Right kidney (tissue), 9 donors: ENCODE results near the gene ALDH8A1.

Experiments used
- DNase-seq: peaks from one replicate; pipeline ENCODE4 v3.0.0-alpha.2; 2016
- long read RNA-seq, 8 donors: transcript quantifications; one replicate each; lab custom pipeline, GENCODE V29; 2026

The ALDH8A1 gene, protein sequence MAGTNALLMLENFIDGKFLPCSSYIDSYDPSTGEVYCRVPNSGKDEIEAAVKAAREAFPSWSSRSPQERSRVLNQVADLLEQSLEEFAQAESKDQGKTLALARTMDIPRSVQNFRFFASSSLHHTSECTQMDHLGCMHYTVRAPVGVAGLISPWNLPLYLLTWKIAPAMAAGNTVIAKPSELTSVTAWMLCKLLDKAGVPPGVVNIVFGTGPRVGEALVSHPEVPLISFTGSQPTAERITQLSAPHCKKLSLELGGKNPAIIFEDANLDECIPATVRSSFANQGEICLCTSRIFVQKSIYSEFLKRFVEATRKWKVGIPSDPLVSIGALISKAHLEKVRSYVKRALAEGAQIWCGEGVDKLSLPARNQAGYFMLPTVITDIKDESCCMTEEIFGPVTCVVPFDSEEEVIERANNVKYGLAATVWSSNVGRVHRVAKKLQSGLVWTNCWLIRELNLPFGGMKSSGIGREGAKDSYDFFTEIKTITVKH
- long read RNA-seq, donor 1, transcript ALDH8A1-201 (7 exons, 2,558 nt): major isoform, 5 of 6 reads
- long read RNA-seq, donor 1, partial matches to known transcripts: 0 of 6 reads
- long read RNA-seq, donor 1, other reads (novel, unspliced or antisense): 0 of 6 reads
- long read RNA-seq, donor 2, partial matches to known transcripts: 0 of 2 reads
- long read RNA-seq, donor 2, other reads (novel, unspliced or antisense): 0 of 2 reads
- long read RNA-seq, donor 3, transcript ALDH8A1-201 (7 exons, 2,558 nt): major isoform, 6 of 6 reads
- long read RNA-seq, donor 3, partial matches to known transcripts: 0 of 6 reads
- long read RNA-seq, donor 3, other reads (novel, unspliced or antisense): 0 of 6 reads
- long read RNA-seq, donor 4, partial matches to known transcripts: 0 of 3 reads
- long read RNA-seq, donor 4, other reads (novel, unspliced or antisense): 0 of 3 reads
- long read RNA-seq, donor 5, transcript ALDH8A1-201 (7 exons, 2,558 nt): major isoform, 10 of 11 reads
- long read RNA-seq, donor 5, partial matches to known transcripts: 0 of 11 reads
- long read RNA-seq, donor 5, other reads (novel, unspliced or antisense): 0 of 11 reads
- long read RNA-seq, donor 6, transcript ALDH8A1-201 (7 exons, 2,558 nt): major isoform, 6 of 8 reads
- long read RNA-seq, donor 6, partial matches to known transcripts: 0 of 8 reads
- long read RNA-seq, donor 6, other reads (novel, unspliced or antisense): 0 of 8 reads
- long read RNA-seq, donor 7, partial matches to known transcripts: 0 of 2 reads
- long read RNA-seq, donor 7, other reads (novel, unspliced or antisense): 0 of 2 reads
- long read RNA-seq, donor 8, transcript ALDH8A1-201 (7 exons, 2,558 nt): major isoform, 7 of 10 reads
- long read RNA-seq, donor 8, partial matches to known transcripts: 0 of 10 reads
- long read RNA-seq, donor 8, other reads (novel, unspliced or antisense): 0 of 10 reads

DNA sequence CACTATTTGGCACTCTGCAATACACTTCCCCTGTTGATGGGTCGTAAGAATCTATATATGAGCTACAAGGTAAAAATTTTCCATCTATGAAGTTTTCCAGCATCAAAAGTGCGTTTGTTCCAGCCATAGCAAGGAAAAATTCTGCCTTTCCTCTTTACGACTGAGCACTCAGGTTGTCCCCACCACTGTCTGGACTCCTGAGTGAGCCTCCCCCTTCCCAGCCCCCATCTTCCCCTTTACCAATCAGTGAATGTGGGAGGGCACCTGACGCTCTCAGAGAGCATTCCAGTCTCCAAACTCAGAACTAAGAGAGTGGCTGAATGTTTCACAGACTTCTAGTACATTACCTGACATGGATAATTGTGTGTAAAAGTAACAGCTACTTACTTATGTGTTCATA is at the start of gene ALDH8A1:
Gene ALDH8A1 (minus strand): TSS at position 175 of the 400 bp plus-strand sequence. CDS start 48 bp downstream, at position 127.
- DNase-seq: no peak

DNA sequence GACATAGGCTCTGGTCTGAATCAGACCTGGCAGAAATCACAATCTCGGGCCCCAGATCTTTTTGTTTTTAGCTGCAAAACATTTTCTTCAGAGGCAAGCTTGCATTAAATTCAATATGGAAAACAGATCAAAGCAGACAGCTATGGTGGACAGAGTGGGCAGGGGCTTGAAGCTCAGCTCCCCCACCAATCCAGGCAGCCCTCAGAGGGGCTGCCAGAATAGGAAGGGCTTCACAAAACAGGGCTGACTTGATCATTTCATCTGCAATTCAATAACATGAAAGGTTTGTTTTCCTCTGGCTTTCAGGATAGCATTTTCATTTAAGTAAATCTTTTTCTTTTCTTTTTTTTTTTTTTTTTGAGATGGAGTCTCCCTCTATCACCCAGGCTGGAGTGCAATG is 49.2 kb upstream of the ALDH8A1 start:
- no peak for DNase-seq

DNA sequence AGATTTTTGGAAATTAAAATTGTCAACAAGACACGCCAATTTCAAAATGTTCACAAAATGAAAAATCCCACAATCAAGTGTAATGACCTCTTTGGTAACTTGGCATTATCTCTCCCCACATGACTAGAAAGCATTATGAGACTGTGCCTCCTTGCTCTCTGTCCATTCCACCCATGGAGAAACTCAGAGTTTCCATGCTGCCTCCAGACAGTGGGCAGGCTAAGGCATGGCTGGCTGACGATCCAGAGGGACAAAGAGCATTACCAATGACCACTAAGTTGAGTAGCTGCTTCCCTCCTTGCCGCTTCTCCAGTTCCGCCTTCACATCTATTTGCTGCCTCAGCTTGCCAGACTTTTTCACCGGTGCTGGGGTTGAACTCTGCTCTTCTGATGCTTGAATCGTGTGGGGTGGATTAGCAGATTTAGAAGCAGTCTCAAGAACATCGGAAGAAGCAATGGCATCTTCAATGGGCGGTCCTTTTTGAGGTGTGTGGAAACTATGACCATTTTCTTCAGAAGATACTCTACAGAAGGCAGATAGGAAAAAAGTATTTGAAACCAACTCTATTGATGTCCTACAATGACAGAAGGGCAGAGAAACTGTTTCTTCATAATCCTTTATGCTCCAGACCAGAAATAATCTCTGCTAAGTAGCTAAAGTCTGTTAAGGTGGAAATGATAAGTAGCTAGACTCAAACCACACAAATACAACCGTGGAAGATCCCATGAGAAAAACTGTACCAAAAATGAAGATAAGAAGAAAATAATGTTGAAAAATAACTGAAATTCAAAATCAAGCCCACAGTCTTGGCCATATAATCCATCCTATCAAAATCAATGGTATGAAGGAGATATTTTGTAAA is 47.5 kb upstream of the ALDH8A1 start:
- DNase-seq: no peak

DNA sequence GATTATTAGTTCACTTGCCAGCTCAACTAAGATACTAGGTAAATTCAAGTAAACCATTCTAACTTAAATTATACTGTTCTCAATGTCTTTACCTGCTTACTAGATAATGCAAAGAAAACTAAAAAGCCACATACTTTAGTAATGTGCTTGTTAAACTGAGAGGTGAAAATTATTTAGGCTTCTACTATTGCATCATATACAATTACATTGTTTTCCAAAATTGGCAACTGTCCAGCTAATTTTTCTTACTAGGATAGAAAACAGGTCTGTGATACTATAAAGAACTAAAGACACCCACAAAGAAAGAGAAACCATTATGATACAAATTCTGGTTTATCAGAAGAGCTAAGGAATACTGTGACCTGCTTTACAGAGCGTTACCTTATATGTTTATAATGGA is 45.6 kb upstream of the ALDH8A1 start:
- no peak for DNase-seq

DNA sequence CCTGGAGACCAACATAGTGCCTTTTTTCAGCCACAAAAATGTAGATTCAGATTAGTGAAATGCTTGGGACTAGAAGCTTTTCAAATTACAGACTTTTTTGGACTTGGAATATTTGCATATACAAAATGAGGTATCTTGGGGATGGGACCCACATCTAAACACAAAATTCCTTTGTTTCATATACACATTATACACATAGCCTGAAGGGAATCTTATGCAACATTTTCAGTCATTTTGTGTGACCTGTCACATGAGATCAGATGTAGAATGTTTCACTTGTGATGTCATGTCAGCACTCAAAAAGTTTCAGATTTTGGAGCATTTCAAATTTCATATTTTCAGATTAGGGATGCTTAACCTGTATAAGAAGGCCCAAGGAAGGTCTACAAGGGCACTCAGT is 44.5 kb upstream of the ALDH8A1 start:
- DNase-seq: no peak

DNA sequence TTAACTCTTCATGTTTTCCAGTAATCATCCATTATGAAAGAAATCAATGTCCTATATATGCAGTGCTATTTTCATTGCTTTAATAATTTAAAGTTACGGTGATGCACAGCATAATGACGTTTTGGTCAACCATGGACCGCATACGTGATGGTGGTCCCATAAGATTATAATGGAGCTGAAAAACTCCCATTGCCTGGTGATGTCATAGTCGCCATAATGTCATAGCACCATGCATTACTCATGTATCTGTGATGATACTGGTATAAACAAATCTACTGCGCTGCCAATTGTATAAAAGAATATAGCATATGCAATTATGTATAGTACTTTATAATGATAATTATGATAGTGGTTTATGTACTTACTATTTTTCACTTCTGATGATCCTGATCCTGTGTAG is 42.3 kb upstream of the ALDH8A1 start:
- DNase-seq: no peak

DNA sequence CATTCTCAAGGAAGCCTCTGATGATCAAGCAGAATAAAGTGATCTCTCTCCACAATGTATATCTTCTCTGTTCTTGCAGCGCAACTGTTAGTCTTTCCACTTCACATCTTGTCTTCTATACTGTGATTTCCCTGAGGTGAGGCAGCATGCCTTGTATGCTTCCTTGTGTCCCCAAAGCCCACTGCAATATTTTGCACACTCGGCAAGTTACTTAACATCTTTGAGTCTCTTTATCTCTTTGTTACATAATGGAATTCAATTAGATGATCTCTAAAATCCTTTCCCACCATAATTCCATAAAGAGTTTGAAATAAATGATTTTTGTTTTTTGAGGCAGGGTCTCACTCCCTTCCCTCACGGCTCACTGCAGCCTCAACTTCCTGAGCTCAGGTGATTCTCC is 40.4 kb upstream of the ALDH8A1 start:
- DNase-seq: no peak

DNA sequence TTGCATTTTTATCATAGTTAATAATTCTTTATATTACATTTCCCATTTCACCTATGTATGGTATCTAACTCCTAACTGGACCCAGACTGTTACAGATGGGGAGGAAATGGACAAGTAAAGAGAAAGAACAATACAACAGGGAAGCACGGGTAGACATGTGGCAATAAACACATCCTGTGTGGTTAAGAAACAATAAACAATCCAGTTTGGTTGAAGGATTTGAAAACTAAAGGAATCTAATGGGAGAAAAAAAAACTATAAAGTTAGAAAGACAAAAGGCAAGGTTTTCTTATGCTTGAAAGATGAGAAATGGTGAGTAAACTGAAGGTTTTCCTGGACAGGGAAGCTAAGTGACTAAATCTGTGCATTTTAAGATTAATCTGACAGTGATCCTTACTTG is 34.9 kb upstream of the ALDH8A1 start:
- no peak for DNase-seq

DNA sequence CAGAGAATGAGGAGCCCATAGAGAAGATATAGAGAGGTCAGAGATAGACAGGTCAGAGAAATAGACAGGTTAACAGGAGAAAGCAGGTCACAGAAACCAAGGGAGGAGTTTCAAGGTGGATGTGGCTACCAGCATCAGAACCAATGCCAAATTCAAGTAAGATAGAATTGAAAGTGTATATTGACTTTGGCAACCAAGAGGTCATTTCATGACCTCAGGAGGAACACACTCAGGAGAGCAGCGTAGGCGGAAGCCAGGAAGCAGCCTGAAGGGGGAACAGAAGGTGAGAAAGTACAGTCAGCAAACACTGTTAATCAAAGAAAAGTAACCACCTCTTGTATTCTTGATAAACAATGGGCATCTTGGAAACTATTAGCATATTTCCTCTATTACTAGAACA is 33.9 kb upstream of the ALDH8A1 start:
- no peak for DNase-seq

DNA sequence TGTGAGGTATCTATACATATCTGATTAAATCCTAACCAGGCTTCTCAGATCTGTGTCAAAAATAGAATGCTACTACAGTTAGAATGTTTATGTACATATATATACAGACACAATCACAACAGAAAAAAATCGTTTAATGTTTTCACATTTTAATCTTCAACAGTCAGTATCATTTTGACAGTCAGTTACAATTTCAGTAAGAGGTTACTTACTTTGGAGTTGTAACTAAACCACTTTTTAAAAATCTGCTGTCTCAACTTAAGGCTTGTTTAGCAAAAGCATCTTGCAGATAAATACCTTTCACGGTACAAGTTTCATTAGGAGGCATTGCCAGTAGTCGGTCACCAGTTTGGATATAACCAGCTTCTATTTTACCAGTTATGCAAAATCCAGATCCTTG is 32.3 kb upstream of the ALDH8A1 start:
- no peak for DNase-seq

DNA sequence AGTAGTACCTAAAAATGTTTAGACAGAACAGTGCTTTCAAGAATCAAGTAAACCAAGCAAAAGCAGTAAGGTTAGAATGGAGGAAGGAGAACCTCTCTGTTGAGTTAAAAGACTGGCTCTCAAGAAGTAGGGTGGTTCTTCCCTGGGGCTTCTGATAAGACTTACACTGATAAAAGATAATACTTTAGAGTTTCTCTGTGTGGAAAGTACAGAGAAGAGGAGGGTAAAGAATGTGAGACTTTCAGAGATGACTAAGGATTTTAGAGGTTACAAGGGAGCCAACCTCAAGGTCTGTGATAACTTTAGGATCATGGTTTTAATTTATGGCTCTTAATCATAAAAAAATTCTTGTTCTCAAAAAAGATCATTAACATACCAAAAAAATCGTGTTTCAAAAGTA is 30.9 kb upstream of the ALDH8A1 start:
- DNase-seq: no peak

DNA sequence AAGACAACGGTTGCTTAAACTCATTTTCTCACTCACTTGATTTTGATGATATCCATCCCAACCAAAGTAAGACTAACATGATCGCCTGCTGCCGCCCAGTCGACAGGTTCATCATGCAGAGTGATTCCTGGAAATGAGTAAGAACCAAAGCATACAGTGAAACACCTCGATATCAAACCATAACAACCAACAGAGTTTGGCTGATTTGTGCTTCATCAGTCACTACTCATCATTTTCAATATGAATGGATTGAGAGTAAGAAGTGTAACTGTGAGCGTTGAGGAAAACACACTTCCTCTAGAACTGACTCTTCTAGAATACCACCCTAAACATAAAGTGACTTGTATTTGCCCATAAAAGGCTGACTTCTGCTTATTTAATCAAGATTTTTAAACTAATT is 29.2 kb upstream of the ALDH8A1 start:
- no peak for DNase-seq

DNA sequence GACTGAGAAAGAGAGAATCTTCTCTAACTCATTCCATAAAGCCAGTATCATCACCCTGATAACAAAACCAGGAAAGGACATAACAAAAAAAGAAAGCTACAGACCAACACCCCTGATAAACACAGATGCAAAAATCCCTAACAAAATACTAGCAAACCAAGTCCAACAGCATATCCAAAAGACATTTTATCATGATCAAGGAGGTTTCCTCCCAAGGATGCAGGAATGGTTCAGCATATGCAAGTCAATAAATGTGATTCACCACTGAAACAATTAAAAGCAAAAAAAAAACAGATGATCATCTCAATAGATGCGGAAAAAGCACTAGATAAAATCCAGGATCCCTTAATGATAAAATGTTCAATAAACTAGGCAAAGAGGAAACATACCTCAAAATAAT is 24.5 kb upstream of the ALDH8A1 start:
- DNase-seq: no peak

DNA sequence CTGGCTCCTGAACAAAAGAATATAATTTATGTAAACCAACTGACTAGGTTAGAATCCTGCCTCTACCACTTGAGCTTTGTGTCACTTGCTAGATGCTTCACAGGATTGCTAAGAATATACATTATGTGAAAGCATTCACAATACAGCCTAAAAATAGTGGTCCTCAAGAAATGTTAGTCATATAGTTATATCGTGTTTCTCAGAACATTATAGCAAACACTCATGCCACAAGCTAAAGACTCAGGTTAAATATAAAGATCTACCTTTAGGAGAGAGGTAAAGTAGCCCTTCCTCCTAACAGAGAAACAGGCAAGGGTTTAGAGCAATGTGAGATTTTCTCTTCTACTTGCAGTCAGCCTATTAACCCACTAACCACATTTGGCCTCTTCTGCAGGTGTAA is 17.8 kb upstream of the ALDH8A1 start:
- DNase-seq: no peak

DNA sequence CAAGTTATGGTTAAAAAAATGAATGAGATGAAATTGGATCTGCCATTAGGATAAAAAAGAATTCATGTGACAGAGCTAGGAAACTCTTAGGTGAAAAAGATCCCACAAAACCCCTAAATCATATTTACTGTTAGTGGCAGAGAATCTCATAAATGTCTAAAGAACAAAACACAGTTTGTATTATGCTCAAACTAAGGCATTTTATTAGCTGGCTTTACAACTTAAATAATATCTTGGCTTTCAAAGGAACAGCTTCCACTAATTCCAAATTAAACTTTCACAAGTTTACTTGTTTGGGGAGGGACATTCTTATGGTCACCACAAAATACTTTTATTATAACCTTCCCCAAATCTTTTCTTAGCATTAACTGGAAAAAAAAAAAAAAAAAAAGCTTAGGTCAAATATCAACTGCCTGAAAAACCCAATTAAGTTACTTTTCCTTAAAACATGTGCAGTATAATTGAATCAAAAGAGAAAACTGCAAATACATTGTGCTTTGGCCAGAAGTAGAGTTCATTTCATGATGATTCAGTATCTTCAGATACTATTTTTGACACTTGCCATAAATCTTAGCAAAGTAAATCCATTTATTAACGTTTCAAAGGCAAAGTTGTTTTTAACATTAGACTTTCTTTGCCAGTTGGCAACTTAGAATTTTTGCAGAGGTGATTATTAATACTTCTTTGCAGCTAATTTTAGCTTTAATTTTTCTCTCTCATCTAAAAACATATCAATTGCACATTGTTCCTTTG is 14.7 kb upstream of the ALDH8A1 start:
- DNase-seq: no peak

DNA sequence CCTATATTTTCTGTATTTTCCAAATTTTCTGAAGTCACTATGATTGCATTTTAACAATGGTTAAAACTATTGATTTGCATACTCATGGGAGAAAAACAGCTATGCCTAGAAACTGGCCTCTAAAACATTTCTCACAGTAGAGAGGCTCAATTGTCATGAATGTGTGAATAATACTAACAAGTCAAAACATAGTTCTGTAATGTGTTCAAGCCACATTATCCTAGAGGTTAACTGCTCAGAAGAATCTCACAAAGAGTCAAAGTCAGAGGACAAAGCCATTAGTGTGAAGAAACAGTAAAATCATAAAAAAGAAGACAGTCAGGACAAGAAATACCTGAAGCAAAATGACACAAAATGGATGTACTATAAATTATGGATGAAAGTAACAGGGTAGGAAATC is 12.5 kb upstream of the ALDH8A1 start:
- no peak for DNase-seq

DNA sequence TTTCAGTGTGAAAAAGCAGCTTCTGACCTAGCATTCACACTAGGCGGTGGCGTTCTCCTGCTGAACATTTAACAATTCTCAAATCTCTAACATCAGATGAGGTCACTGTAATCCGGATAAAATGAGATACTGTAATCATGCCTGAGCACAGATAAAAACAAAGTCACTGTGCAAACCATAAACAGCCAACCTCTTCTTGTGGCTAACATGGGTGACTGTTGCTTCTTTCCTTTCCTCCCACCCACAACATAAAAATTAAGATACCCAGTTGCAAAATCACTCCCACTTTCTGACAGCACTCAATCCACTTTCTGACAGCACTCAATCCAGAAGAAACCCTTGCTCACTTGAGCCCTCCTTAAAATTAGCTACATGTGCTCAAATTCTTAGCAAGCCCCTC is 11.5 kb upstream of the ALDH8A1 start:
- DNase-seq: no peak

DNA sequence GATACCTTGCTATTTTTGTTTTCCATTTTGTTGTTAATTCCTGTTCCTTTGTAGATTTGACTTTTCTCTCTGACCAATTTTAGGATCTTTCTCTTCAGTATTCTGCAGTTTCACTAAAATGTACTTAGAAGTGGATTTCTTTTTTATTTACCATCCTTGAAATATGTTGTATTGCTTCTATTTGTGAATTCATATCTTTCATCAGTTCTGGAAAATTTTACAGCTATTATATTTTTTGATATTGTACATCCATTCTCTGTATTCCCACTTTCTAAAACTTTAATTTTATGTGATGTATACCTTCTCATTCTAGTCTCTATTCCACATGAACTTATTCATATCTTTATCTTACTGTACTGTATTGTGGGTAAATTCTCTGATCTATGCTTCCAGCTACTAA is 9.7 kb upstream of the ALDH8A1 start:
- no peak for DNase-seq

DNA sequence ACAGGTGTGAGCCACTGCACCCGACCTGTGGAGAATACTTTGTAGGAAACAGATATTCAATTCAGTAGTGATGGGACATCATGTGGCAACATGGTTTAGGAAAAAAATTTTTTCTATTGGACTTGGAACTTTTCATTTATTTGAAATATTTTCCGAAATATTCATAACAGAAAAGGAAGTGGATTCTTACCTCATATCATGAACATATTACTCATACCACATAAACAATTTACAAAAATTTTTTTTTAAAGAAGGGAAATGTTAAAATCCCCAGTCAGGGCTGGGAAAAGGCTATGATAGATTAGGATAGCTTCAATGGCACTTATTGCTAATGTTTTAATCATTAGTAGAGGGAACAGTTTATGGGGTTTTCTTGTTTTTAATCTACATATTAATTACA is 6.8 kb upstream of the ALDH8A1 start:
- DNase-seq: no peak

DNA sequence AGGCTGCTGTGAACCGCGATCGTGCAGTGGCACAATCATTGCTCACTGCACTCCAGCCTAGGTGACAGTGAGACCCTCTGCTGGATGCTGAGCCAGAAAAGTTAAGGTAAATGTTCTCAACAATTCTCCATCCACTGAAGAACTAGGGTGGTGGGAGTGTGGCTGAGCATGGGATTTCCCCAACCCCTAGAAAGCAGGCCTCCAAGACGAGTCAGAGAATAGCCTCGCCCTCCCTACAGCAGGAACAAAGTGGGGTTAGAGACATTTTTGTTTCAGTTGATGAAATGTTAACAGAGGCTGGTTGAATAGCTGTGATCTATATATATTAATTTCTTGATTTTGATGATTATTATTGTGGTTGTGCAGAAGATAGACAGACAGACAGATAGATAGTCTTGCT is 6.1 kb upstream of the ALDH8A1 start:
- DNase-seq: no peak
